Measurements from ENCODE around the gene CASP1. TPM values are rescaled to one million over a fixed set of nuclear protein-coding genes. Genes with fewer than 3 reads are reported as not detected.

The CASP1 gene
- total and polyA plus RNA-seq, 12 donors = 4.3 to 35.5 (median 8.2) TPM

DNA sequence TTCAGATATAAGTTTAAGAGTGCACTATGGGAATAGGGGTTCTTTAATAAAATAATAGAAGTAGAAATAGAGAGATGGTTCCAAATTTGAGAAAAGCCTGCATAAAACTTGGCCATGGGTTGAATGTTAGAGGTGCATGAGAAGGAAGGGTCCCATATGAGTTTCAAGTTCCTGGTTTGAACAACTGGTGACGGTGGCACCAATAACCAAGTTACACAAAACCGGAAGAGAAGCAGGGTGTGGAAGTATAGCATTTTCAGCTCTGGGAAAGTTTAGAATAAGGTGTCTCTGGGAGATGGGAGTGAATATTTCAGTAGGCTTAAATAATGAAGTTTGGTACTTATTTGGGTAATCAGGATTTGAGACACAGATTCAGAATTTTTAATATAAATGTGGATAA lies 2.4 kb downstream of the CASP1 start:
- TF ChIP-seq, protein P1, sequence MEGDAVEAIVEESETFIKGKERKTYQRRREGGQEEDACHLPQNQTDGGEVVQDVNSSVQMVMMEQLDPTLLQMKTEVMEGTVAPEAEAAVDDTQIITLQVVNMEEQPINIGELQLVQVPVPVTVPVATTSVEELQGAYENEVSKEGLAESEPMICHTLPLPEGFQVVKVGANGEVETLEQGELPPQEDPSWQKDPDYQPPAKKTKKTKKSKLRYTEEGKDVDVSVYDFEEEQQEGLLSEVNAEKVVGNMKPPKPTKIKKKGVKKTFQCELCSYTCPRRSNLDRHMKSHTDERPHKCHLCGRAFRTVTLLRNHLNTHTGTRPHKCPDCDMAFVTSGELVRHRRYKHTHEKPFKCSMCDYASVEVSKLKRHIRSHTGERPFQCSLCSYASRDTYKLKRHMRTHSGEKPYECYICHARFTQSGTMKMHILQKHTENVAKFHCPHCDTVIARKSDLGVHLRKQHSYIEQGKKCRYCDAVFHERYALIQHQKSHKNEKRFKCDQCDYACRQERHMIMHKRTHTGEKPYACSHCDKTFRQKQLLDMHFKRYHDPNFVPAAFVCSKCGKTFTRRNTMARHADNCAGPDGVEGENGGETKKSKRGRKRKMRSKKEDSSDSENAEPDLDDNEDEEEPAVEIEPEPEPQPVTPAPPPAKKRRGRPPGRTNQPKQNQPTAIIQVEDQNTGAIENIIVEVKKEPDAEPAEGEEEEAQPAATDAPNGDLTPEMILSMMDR (IDR thresholded peaks at IDR 0.05) = no peak

DNA sequence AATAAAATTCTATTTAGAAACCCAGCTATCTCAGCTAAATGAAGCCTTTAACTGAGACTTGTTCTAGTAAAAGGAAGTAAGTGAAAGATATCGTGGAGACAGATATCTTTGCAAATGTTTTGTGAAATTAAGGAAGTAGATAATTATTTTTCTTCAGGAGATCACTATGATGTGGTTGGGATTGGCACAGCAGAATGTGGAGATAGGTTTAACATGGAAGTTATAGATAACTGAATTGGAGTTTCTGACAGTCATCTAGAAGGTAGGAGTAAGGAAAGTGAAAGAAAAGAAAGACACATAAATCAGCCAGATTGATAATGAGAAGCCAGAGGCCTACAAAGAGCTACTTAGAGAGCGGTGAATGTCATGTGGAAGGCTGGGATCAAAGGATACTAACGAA lies 7.3 kb downstream of the CASP1 start:
- Histone ChIP-seq H3K27ac (peak overlapping the region in 1 of 10 donors; percentile 34), H3K9me3 (no peaks in the 10 kb centered on the region), H3K27me3 (no peaks in the 10 kb centered on the region), H3K4me1 (peaks cover 0 to 47% (median under 1%) of the 10 kb centered on the region in 9 donors), H3K4me3 (no peak overlapping the region), H3K36me3 (peaks cover 0 to 75% (median 28%) of the 10 kb centered on the region in 9 donors)
- 70 to 78% methylated on average over 3 of the region's 3 CpGs for WGBS, 2 donors
- intact Hi-C loops (cut with DNase I) = no loop called here
- ATAC-seq (no peak), DNase-seq (no peak)
- TF ChIP-seq, protein P1 (IDR thresholded peaks at IDR 0.05) = no peak

More for the DNA sequence above, 2.4 kb downstream of the CASP1 start:
- H3K4me3 ChIP-seq = peak overlapping the region in 5 of 10 donors; percentile 45 to 62 (median 56)
- H3K36me3 ChIP-seq = peaks cover 0 to 43% (median 28%) of the 10 kb centered on the region in 9 donors
- H3K4me1 ChIP-seq = peaks cover 0 to 64% (median 6%) of the 10 kb centered on the region in 9 donors
- intact Hi-C loops (cut with DNase I) = loop anchor here in 2 of 10 donors (5.0 to 10.0 kb wide), 2 partner anchors 65 to 68 kb away; partner anchors contain the start of gene CASP4 (in 2 of the 2)
- 88 to 91% methylated on average over 2 of the region's 2 CpGs for WGBS, 2 donors
- no peak for DNase-seq
- H3K27me3 ChIP-seq = no peaks in the 10 kb centered on the region
- no peaks in the 10 kb centered on the region for H3K9me3 ChIP-seq
- peak overlapping the region in 1 of 10 donors; percentile 89 for H3K27ac ChIP-seq
- ATAC-seq = no peak

DNA sequence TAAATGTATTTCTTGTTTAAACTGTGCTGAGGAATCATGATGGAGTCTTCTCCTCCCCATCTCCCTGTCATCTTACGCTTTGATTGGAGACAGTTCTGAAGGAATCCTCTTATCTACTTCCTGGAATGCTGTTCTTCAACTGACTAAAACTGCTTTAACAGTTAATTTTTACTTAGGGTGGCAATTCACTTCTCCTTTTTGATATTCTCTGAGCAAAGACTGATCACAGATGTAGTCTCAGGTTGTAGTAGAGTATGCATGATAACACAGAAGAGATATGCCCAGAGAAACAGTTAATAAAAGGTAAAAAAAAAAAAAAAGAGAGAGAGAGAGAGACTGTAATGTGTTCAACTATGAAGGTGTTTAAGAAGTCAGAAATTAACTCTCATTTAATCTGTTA lies 10.6 kb downstream of the CASP1 start:
- Histone ChIP-seq H3K36me3 (peaks cover 0 to 52% (median 14%) of the 10 kb centered on the region in 9 donors), H3K27ac (no peak overlapping the region), H3K27me3 (no peaks in the 10 kb centered on the region), H3K9me3 (peaks cover 0 to 5% (median 0%) of the 10 kb centered on the region in 11 donors), H3K4me3 (no peak overlapping the region), H3K4me1 (peaks cover 0 to 31% (median 0%) of the 10 kb centered on the region in 9 donors)
- no peak for ATAC-seq
- TF ChIP-seq, protein P1 (IDR thresholded peaks at IDR 0.05) = no peak
- 76 to 79% methylated on average over 1 of the region's 1 CpG for WGBS, 2 donors
- intact Hi-C loops (cut with DNase I) = no loop called here
- DNase-seq = no peak

DNA sequence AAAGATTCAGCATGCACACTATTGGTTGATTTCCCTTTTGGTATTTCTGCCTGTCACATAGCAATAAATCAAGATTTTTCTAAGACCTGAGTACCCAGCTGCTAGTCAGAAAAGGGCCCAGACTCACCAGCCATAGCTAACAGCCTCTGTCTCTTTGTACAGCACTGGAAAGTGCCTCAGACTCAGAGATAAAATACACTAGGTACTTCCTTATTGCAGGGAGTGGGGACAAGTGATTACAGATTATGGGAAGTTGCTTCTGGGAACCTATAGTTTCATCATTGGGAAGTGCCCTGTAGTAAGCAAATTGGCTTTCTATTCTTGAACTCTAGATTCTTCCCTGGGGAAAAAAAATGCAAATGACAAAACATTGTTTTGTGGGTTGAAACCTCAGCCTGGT lies 11.9 kb downstream of the CASP1 start, which contains the start of gene CASP5:
TSS of gene CASP5 (minus strand) at position 166 of the 400 bp plus-strand sequence. CDS start at position 134, 32 bp downstream.
- Histone ChIP-seq H3K27me3 (no peaks in the 10 kb centered on the region), H3K4me1 (peaks cover 0 to 23% (median 0%) of the 10 kb centered on the region in 9 donors), H3K4me3 (peak within 1 kb of the TSS in 1 of 10 donors; percentile 16), H3K36me3 (peaks cover 0 to 38% (median 8%) of the 10 kb centered on the region in 9 donors), H3K27ac (peak within 1 kb of the TSS in 1 of 10 donors; percentile 26), H3K9me3 (peaks cover 0 to 5% (median 0%) of the 10 kb centered on the region in 11 donors)
- ATAC-seq = peak in 3 of 8 donors; percentile 30 to 52 (median 38)
- intact Hi-C loops (cut with DNase I) = no loop called here
- TF ChIP-seq, protein P1 (IDR thresholded peaks at IDR 0.05) = no peak
- DNase-seq = no peak

All from heart right ventricle (tissue), 16 donors.